Neural progenitor cell (in vitro differentiated cells): Measurements from ENCODE around the gene SIX5.

ENCODE experiments used
- CTCF ChIP-seq: fragments of 200-600 bp; sonication (generic); IDR thresholded peaks from 2 replicates; pipeline ENCODE4 v1.5.1; 2017; ENCODE audit warnings: antibody characterized with exemption, mild to moderate bottlenecking
- EZH2 ChIP-seq: fragments of 200-600 bp; sonication (generic); IDR thresholded peaks from 2 replicates; pipeline ENCODE4 v1.6.1; 2017; ENCODE audit warnings: antibody characterized with exemption, mild to moderate bottlenecking, moderate library complexity
- EZH2phosphoT487 ChIP-seq: fragments of 200-600 bp; sonication (generic); IDR thresholded peaks from 2 replicates; pipeline ENCODE4 v1.6.1; 2017; ENCODE audit warnings: antibody characterized with exemption

GRCh38 chr19:45768984-45769782, at the start of gene SIX5:
- no peak for TF ChIP-seq CTCF
- TF ChIP-seq EZH2phosphoT487: no peak
- no peak for TF ChIP-seq EZH2
